Thyroid gland (tissue), 4 donors: Measurements from ENCODE around the gene IQGAP1. TPM values are rescaled to one million over a fixed set of nuclear protein-coding genes. Genes with fewer than 3 reads are reported as not detected.

Experiments
- DNase-seq, 2 donors: peaks; one replicate each; pipeline ENCODE4 v3.0.0-alpha.2; 2019
- H3K27ac ChIP-seq, 3 donors: fragments of 200-600 bp; sonication (generic); 1 replicate in 2 of 3; 2 replicates in 1 of 3; pipeline ENCODE4 v1.5.1; 2016 to 2019; ENCODE audit warnings: mild to moderate bottlenecking in 1 of 3, moderate library complexity in 1 of 3
- H3K27me3 ChIP-seq: fragments of 200-600 bp; sonication (generic); one replicate; pipeline ENCODE4 v1.5.1; 2019
- H3K36me3 ChIP-seq, 2 donors: fragments of 200-600 bp; sonication (generic); one replicate each; pipeline ENCODE4 v1.5.1; 2016 to 2019
- H3K4me1 ChIP-seq, 2 donors: fragments of 200-600 bp; sonication (generic); one replicate each; pipeline ENCODE4 v1.5.1; 2017 to 2019
- H3K4me3 ChIP-seq, 3 donors: fragments of 200-600 bp; sonication (generic); replicated peaks in 1 of 3; 1 replicate in 2 of 3; 2 replicates in 1 of 3; pipeline ENCODE4 v1.5.1; 2016; ENCODE audit warnings: mild to moderate bottlenecking in 1 of 3
- H3K9me3 ChIP-seq: fragments of 200-600 bp; sonication (generic); one replicate; pipeline ENCODE4 v1.5.1; 2017
- POLR2A ChIP-seq, 2 donors: fragments of 450-650 bp; IDR thresholded peaks; one replicate each; pipeline ENCODE4 v1.6.1; 2017; ENCODE audit warnings: antibody characterized with exemption in 2 of 2, mild to moderate bottlenecking in 2 of 2, moderate library complexity in 1 of 2
- WGBS, 2 donors: methylation state at CpG; one replicate each; pipeline ENCODE4 v1.1.5; 2017; 5-methylcytosine and 5-hydroxymethylcytosine counted together
- intact Hi-C: fragments of 100-400 bp; cut with DNase I; formaldehyde crosslinking; loops from one replicate; pipeline ENCODE4 v1.15.1; 2023
- total RNA-seq, 4 donors: library from RNA; depleted of rRNA; stranded (reverse); fragments of >200 nt; gene quantifications; one replicate each; pipeline ENCODE4 v1.2.3, GENCODE V29; 2016
- TF ChIP-seq, protein P1 (sequence below), 6 experiments: fragments of 200-600 bp in 3 of 6; fragments of 450-650 bp in 3 of 6; sonication (generic) in 3 of 6; IDR thresholded peaks; one replicate each; pipeline ENCODE4 v1.5.1; 2016 to 2019; ENCODE audit warnings: antibody characterized with exemption in 6 of 6, mild to moderate bottlenecking in 2 of 6, inconsistent platforms in 1 of 6, moderate library complexity in 1 of 6

Gene IQGAP1
- total RNA-seq, 4 donors from 2014 or later, result 222 to 290 (median 247) TPM

DNA sequence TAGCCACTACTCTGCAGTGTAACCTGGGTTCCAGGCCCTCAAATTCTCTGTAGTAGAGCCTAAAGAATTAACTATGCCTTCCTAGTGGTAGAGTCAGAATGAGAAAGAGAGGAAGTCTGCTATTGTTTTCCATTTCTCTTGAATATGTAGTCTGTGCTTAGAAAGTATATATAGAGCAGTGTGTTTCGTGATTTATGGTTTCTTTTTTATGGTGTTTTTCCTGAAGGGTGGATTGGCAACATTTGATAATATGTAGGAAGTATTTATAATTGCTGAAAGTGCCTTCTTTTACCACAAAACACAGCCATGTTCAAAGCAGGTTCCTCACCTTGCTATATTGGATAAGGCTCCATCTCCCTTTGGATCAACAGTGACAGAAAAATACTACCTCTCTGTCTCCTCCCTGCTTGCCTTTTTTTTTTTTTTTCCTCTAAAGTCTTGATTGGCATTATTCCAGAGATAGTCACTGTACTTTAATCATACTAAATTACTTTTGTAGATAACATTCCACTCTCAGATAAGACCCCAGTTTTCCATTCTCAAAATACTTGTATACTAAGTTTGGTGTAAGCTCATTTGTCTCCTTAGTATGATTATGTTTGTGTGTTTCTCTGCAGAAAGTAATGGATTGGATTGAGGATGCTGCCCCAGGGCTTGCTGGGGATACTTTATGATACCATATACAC, 47.8 kb downstream of the IQGAP1 start:
- Histone ChIP-seq H3K9me3 (no peaks in the 10 kb centered on the region), H3K36me3 (peaks cover 0 to 3% of the 10 kb centered on the region in 2 donors), H3K27me3 (no peaks in the 10 kb centered on the region), H3K4me3 (no peak overlapping the region), H3K4me1 (peaks cover 16 to 26% of the 10 kb centered on the region in 2 donors), H3K27ac (no peak overlapping the region)
- TF ChIP-seq, protein P1, sequence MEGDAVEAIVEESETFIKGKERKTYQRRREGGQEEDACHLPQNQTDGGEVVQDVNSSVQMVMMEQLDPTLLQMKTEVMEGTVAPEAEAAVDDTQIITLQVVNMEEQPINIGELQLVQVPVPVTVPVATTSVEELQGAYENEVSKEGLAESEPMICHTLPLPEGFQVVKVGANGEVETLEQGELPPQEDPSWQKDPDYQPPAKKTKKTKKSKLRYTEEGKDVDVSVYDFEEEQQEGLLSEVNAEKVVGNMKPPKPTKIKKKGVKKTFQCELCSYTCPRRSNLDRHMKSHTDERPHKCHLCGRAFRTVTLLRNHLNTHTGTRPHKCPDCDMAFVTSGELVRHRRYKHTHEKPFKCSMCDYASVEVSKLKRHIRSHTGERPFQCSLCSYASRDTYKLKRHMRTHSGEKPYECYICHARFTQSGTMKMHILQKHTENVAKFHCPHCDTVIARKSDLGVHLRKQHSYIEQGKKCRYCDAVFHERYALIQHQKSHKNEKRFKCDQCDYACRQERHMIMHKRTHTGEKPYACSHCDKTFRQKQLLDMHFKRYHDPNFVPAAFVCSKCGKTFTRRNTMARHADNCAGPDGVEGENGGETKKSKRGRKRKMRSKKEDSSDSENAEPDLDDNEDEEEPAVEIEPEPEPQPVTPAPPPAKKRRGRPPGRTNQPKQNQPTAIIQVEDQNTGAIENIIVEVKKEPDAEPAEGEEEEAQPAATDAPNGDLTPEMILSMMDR (IDR thresholded peaks at IDR 0.05), result no peak
- no peak for TF ChIP-seq POLR2A (IDR thresholded peaks at IDR 0.05)
- 74 to 91% methylated on average over 1 of the region's 1 CpG for WGBS, 2 donors
- no peak for DNase-seq
- intact Hi-C loops, result no loop called here

DNA sequence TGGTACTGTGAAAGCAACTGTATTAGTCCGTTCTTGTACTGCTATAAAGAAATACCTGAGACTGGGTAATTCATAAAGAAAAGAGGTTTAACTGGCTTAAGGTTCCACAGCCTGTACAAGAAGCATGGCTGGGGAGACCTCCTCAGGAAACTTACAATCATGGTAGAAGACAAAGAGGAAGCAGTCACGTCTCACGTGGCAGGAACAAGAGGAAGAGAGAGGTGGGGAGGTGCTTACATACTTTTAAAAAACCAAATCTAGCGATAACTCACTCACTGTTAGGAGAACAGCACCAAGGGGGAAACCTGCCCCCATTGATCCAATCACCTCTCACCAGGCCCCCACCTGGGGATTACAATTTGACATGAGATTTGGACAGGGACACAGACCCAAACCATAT, 48.9 kb downstream of the IQGAP1 start:
- no peak for DNase-seq
- Histone ChIP-seq H3K4me3 (no peak overlapping the region), H3K9me3 (no peaks in the 10 kb centered on the region), H3K4me1 (peaks cover 24 to 36% of the 10 kb centered on the region in 2 donors), H3K27me3 (no peaks in the 10 kb centered on the region), H3K36me3 (peaks cover 0 to 3% of the 10 kb centered on the region in 2 donors), H3K27ac (no peak overlapping the region)
- intact Hi-C loops, result no loop called here
- TF ChIP-seq POLR2A (IDR thresholded peaks at IDR 0.05), result no peak
- TF ChIP-seq, protein P1 (IDR thresholded peaks at IDR 0.05), result no peak
- 88 to 95% methylated on average over 4 of the region's 4 CpGs for WGBS, 2 donors

DNA sequence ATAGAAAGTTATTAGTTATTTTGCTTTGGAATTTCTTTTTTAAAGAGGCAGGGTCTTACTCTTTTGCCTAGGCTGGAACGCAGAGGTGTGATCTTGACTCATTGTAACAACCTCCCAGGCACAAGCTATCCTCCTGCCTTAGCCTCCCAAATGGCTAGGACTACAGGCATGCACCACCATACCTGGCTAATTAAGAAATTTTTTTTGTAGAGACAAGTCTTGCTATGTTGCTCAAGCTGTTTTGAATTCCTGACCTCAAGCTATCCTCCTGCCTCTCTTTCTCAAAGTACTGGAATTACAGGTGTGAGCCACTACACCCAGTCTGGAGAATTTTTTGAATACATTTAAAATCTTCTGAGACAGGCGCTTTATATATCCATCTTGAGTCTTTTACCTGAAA, 49.5 kb downstream of the IQGAP1 start:
- Histone ChIP-seq H3K36me3 (peaks cover 0 to 3% of the 10 kb centered on the region in 2 donors), H3K4me1 (peaks cover 25 to 41% of the 10 kb centered on the region in 2 donors), H3K4me3 (no peak overlapping the region), H3K27me3 (no peaks in the 10 kb centered on the region), H3K9me3 (no peaks in the 10 kb centered on the region), H3K27ac (no peak overlapping the region)
- intact Hi-C loops, result no loop called here
- no peak for TF ChIP-seq POLR2A (IDR thresholded peaks at IDR 0.05)
- TF ChIP-seq, protein P1 (IDR thresholded peaks at IDR 0.05), result no peak
- DNase-seq, result no peak
- WGBS, 2 donors, result 99 to 100% methylated on average over 2 of the region's 2 CpGs

DNA sequence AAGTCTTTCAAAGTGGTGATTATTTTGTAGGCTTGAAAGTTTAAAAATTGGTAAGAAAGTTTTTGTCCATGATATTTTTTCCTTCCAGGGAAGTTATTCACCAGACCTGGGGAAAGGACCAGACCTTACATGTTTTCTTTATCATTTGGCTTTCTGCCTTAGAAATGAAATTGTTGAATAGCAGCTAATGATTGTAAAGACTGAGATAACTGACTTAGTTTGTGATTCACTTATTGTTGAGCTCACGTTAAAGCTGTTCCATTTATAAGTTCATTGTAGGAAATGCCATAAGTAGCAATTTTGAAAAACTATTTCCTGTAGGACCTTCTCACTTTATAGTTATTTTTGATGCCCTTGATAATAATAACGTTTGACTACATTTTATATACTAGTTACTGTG, 51.9 kb downstream of the IQGAP1 start:
- Histone ChIP-seq H3K36me3 (peaks cover 8% of the 10 kb centered on the region in 2 donors), H3K4me3 (no peak overlapping the region), H3K27me3 (no peaks in the 10 kb centered on the region), H3K9me3 (no peaks in the 10 kb centered on the region), H3K4me1 (peaks cover 25 to 41% of the 10 kb centered on the region in 2 donors), H3K27ac (peak overlapping the region in 1 of 3 donors; percentile 61)
- intact Hi-C loops, result no loop called here
- no peak for DNase-seq
- WGBS, 2 donors, result 68 to 74% methylated on average over 2 of the region's 2 CpGs
- TF ChIP-seq POLR2A (IDR thresholded peaks at IDR 0.05), result no peak

DNA sequence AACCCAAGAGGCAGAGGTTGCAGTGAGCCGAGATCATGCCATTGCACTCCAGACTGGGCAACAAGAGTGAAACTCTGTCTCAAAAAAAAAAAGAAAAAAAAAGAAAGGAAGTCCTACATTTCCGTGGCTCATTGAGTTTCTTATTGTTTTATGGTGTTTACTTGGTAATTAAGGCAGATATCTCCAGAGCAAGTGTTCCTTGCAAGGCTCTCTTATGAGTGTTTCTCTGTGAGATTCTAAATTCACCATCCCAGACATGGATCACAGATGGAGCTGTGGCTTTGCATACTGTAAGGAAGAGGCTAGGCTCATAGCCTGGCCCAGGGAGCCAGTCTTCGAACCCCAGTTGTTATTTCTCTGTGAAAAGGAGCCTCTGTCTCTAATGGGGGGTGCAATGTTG, 53.0 kb downstream of the IQGAP1 start:
- H3K27ac ChIP-seq, result peak overlapping the region in 2 of 3 donors; percentile 21 to 47
- 81 to 86% methylated on average over 3 of the region's 3 CpGs for WGBS, 2 donors
- H3K9me3 ChIP-seq, result no peaks in the 10 kb centered on the region
- no peak overlapping the region for H3K4me3 ChIP-seq
- H3K27me3 ChIP-seq, result no peaks in the 10 kb centered on the region
- peaks cover 20 to 35% of the 10 kb centered on the region in 2 donors for H3K4me1 ChIP-seq
- no peak for DNase-seq
- H3K36me3 ChIP-seq, result peaks cover 8 to 9% of the 10 kb centered on the region in 2 donors
- TF ChIP-seq, protein P1 (IDR thresholded peaks at IDR 0.05), result no peak
- no peak for TF ChIP-seq POLR2A (IDR thresholded peaks at IDR 0.05)
- intact Hi-C loops, result no loop called here
